H1 (cell line): Measurements from ENCODE around the gene SPIRE1. TPM values are rescaled to one million over a fixed set of nuclear protein-coding genes. Genes with fewer than 3 reads are reported as not detected.

Experiments
- CTCF ChIA-PET: fragments of 300-600 bp; sonication (Branson Sonifier 250); formaldehyde crosslinking; loops from one replicate; lab custom pipeline; 2021; ENCODE audit not compliant: partially characterized antibody; lab: Charles Lee
- POLR2A ChIA-PET: fragments of 300-600 bp; sonication (Branson Sonifier 250); formaldehyde crosslinking; loops from one replicate; lab custom pipeline; 2021; ENCODE audit warnings: inconsistent platforms; ENCODE audit not compliant: partially characterized antibody; lab: Charles Lee
- DNase-seq, 2 experiments: peaks; one replicate each; pipeline versions ENCODE4 v3.0.0 to v3.0.0-alpha.2; 2010 to 2022; ENCODE audit warnings: low spot score in 2 of 2, low read depth in 1 of 2, mixed read lengths in 1 of 2
- FAIRE-seq: peaks from 2 replicates; lab custom pipeline; 2011; peaks lifted over from hg19 to GRCh38; lab: Jason Lieb, UNC
- H2AFZ ChIP-seq: 2 replicates; pipeline ENCODE4 v1.8.1; 2012; ENCODE audit warnings: low read length, inconsistent platforms
- H2AK5ac ChIP-seq: 2 replicates; pipeline ENCODE4 v1.6.1; 2013; ENCODE audit warnings: low read depth, low read length
- H2BK120ac ChIP-seq: replicated peaks from 2 replicates; pipeline ENCODE3; 2013; ENCODE audit warnings: low read depth, low read length, inconsistent platforms
- H2BK12ac ChIP-seq: 2 replicates; pipeline ENCODE4 v1.6.1; 2013; ENCODE audit warnings: low read depth, low read length
- H2BK15ac ChIP-seq: 2 replicates; pipeline ENCODE4 v1.6.1; 2013; ENCODE audit warnings: low read length
- H2BK20ac ChIP-seq: 2 replicates; pipeline ENCODE4 v1.6.1; 2013; ENCODE audit warnings: low read length
- H2BK5ac ChIP-seq: 2 replicates; pipeline ENCODE4 v1.6.1; 2013; ENCODE audit warnings: low read depth, low read length
- H3K14ac ChIP-seq: 2 replicates; pipeline ENCODE4 v1.6.1; 2013; ENCODE audit warnings: inconsistent platforms; ENCODE audit not compliant: insufficient read length
- H3K18ac ChIP-seq: 2 replicates; pipeline ENCODE4 v1.6.1; 2013; ENCODE audit warnings: low read length; ENCODE audit errors: extremely low read depth
- H3K23ac ChIP-seq: 2 replicates; pipeline ENCODE4 v1.6.1; 2013; ENCODE audit warnings: inconsistent platforms; ENCODE audit not compliant: insufficient read length
- H3K23me2 ChIP-seq: 2 replicates; pipeline ENCODE4 v1.6.1; 2013; ENCODE audit warnings: low read depth, low read length
- H3K27ac ChIP-seq: 2 replicates; pipeline ENCODE4 v1.6.1; 2011; ENCODE audit warnings: low read depth, low read length, inconsistent platforms
- H3K27me3 ChIP-seq, 4 experiments: replicated peaks in 1 of 4; 1 replicate in 1 of 4; 2 replicates in 3 of 4; pipeline versions ENCODE4 v1.6.1 to v1.8.1; 2011 to 2013; ENCODE audit warnings: low read length in 3 of 4, mild to moderate bottlenecking in 3 of 4, inconsistent platforms in 2 of 4, mixed read lengths in 2 of 4, moderate library complexity in 1 of 4; ENCODE audit not compliant: control insufficient read depth in 3 of 4, insufficient read depth in 3 of 4; ENCODE audit errors: extremely low read depth in 1 of 4
- H3K36me3 ChIP-seq, 4 experiments: 2 replicates each; pipeline versions ENCODE4 v1.6.1 to v1.8.1; 2011 to 2013; ENCODE audit warnings: mild to moderate bottlenecking in 4 of 4, low read length in 3 of 4, moderate library complexity in 2 of 4, control low read depth in 1 of 4, inconsistent platforms in 1 of 4; ENCODE audit not compliant: insufficient read depth in 4 of 4, control insufficient read depth in 2 of 4
- H3K4ac ChIP-seq: replicated peaks from 2 replicates; pipeline ENCODE3; 2013; ENCODE audit warnings: low read length, low read depth, mixed read lengths, inconsistent platforms; ENCODE audit not compliant: insufficient read length
- H3K4me1 ChIP-seq, 4 experiments: replicated peaks in 1 of 4; 1 replicate in 1 of 4; 2 replicates in 3 of 4; pipeline versions ENCODE4 v1.6.1 to v1.8.1; 2011 to 2013; ENCODE audit warnings: low read length in 3 of 4, inconsistent platforms in 2 of 4, mixed read lengths in 1 of 4; ENCODE audit not compliant: insufficient read depth in 4 of 4, control insufficient read depth in 3 of 4
- H3K4me2 ChIP-seq, 2 experiments: 2 replicates each; pipeline versions ENCODE4 v1.6.1 to v1.8.1; 2011 to 2013; ENCODE audit warnings: low read depth in 2 of 2, low read length in 2 of 2, control low read depth in 1 of 2, inconsistent platforms in 1 of 2, mild to moderate bottlenecking in 1 of 2; ENCODE audit not compliant: insufficient read depth in 1 of 2
- H3K4me3 ChIP-seq, 4 experiments: fragments of 200-600, 300-600 bp in 1 of 4; sonication (generic), shearing (Covaris generic), sonication (Bioruptor Twin) in 1 of 4; 2 replicates each; pipeline versions ENCODE4 v1.5.1 to v1.8.1; 2011 to 2016; ENCODE audit warnings: low read length in 4 of 4, low read depth in 3 of 4, control low read depth in 2 of 4, inconsistent platforms in 2 of 4, mild to moderate bottlenecking in 2 of 4, mixed read lengths in 1 of 4, moderate library complexity in 1 of 4; ENCODE audit not compliant: insufficient read depth in 2 of 4; ENCODE audit errors: extremely low read depth in 1 of 4
- H3K56ac ChIP-seq: replicated peaks from 2 replicates; pipeline ENCODE3; 2013; ENCODE audit warnings: low read depth, mild to moderate bottlenecking, mixed read lengths, low read length, inconsistent platforms; ENCODE audit not compliant: insufficient read length
- H3K79me1 ChIP-seq: 2 replicates; pipeline ENCODE4 v1.6.1; 2013; ENCODE audit warnings: low read depth, low read length, control low read depth
- H3K79me2 ChIP-seq, 2 experiments: 2 replicates each; pipeline versions ENCODE4 v1.6.1 to v1.8.1; 2012 to 2013; ENCODE audit warnings: low read length in 2 of 2, mild to moderate bottlenecking in 2 of 2, inconsistent platforms in 1 of 2; ENCODE audit not compliant: insufficient read depth in 2 of 2, control insufficient read depth in 1 of 2
- H3K9ac ChIP-seq, 4 experiments: replicated peaks in 1 of 4; 1 replicate in 1 of 4; 2 replicates in 3 of 4; pipeline versions ENCODE4 v1.6.1 to v1.8.1; 2011 to 2013; ENCODE audit warnings: low read depth in 3 of 4, low read length in 3 of 4, control low read depth in 2 of 4, mild to moderate bottlenecking in 2 of 4, moderate library complexity in 2 of 4, inconsistent platforms in 1 of 4; ENCODE audit errors: extremely low read depth in 1 of 4
- H3K9me3 ChIP-seq, 2 experiments: 2 replicates each; pipeline versions ENCODE4 v1.6.1 to v1.8.1; 2012 to 2013; ENCODE audit warnings: mild to moderate bottlenecking in 2 of 2, moderate library complexity in 2 of 2, control low read depth in 1 of 2, inconsistent platforms in 1 of 2, low read depth in 1 of 2, low read length in 1 of 2, mixed read lengths in 1 of 2; ENCODE audit not compliant: insufficient read depth in 2 of 2
- H4K20me1 ChIP-seq, 2 experiments: replicated peaks in 1 of 2; 2 replicates each; pipeline versions ENCODE3 to v1.8.1; 2011 to 2013; ENCODE audit warnings: inconsistent platforms in 2 of 2, low read length in 2 of 2, mild to moderate bottlenecking in 1 of 2; ENCODE audit not compliant: insufficient read depth in 2 of 2, control insufficient read depth in 1 of 2
- H4K5ac ChIP-seq: 2 replicates; pipeline ENCODE4 v1.6.1; 2013; ENCODE audit warnings: low read length, low read depth, mixed read lengths, inconsistent platforms; ENCODE audit not compliant: insufficient read length
- H4K8ac ChIP-seq: 2 replicates; pipeline ENCODE4 v1.8.0; 2013; ENCODE audit warnings: mild to moderate bottlenecking, moderate library complexity, low read length, inconsistent platforms; ENCODE audit not compliant: insufficient read depth; ENCODE audit errors: extremely low read depth
- H4K91ac ChIP-seq: replicated peaks from 2 replicates; pipeline ENCODE3; 2013; ENCODE audit warnings: low read length, mixed read lengths, inconsistent platforms; ENCODE audit not compliant: insufficient read length
- CHD1 ChIP-seq: IDR thresholded peaks from 2 replicates; pipeline ENCODE4 v1.6.1; 2012; ENCODE audit warnings: low read depth, low read length, improper control_type of control experiment
- E2F6 ChIP-seq: IDR thresholded peaks from 2 replicates; pipeline ENCODE4 v1.6.1; 2012; ENCODE audit warnings: inconsistent platforms
- GABPA ChIP-seq: IDR thresholded peaks from 2 replicates; pipeline ENCODE4 v1.6.1; 2011; ENCODE audit warnings: mild to moderate bottlenecking, low read length, moderate library complexity, borderline replicate concordance; ENCODE audit not compliant: insufficient read depth
- HDAC6 ChIP-seq: IDR thresholded peaks from one replicate; pipeline ENCODE4 v1.7.1; 2012; ENCODE audit warnings: low read depth, mild to moderate bottlenecking, inconsistent platforms, low read length, moderate library complexity
- PHF8 ChIP-seq: fragments of 200-600 bp; sonication (generic); conservative IDR thresholded peaks from 2 replicates; pipeline ENCODE4 v1.7.1; 2012; ENCODE audit warnings: low read depth, mild to moderate bottlenecking, inconsistent platforms, low read length, moderate library complexity
- RBBP5 ChIP-seq: IDR thresholded peaks from 2 replicates; pipeline ENCODE4 v1.7.1; 2012; ENCODE audit warnings: low read depth, mild to moderate bottlenecking, inconsistent platforms, low read length, moderate library complexity, borderline replicate concordance
- SIX5 ChIP-seq: IDR thresholded peaks from 2 replicates; pipeline ENCODE4 v1.6.1; 2011; ENCODE audit warnings: mild to moderate bottlenecking, low read depth, low read length
- TCF12 ChIP-seq: IDR thresholded peaks from 2 replicates; pipeline ENCODE4 v1.6.1; 2011; ENCODE audit warnings: low read depth, mild to moderate bottlenecking, low read length
- USF2 ChIP-seq: IDR thresholded peaks from 2 replicates; pipeline ENCODE4 v1.6.1; 2011; ENCODE audit warnings: low read length, improper control_type of control experiment
- WGBS, 2 experiments: shearing (Covaris generic) in 1 of 2; methylation state at CpG; one replicate each; pipeline versions ENCODE4 v1.1.6 to v1.1.7; 2013 to 2015; ENCODE audit warnings: low lambda C conversion rate in 2 of 2, mixed read lengths in 2 of 2, inconsistent platforms in 1 of 2, low coverage in 1 of 2, missing lambda C conversion rate in 1 of 2; ENCODE audit not compliant: insufficient replicate concordance in 2 of 2, insufficient coverage in 1 of 2, insufficient read length in 1 of 2; ENCODE audit errors: extremely low coverage in 1 of 2, missing lambda C conversion rate in 1 of 2; 5-methylcytosine and 5-hydroxymethylcytosine counted together
- polyA plus RNA-seq, 7 experiments: library from polyadenylated mRNA; depleted of rRNA in 3 of 7; stranded (reverse) in 5 of 7; unstranded in 2 of 7; fragments of >200 nt in 5 of 7; fragments of 200-250 nt in 2 of 7; gene quantifications; 1 replicate in 5 of 7; 2 replicates in 1 of 7; 4 replicates in 1 of 7; pipeline versions ENCODE4 v1.2.1 to v1.2.3, GENCODE V29; 2011 to 2013; ENCODE audit warnings: missing spikeins in 2 of 7, mixed read lengths in 2 of 7
- total RNA-seq: library from RNA; stranded (reverse); fragmentation: NEBNext Ultra II Directional; extraction: Animal tissue kit (Norgen Biotek cat#: 25700); gene quantifications from 2 replicates; pipeline ENCODE4 v1.2.1, GENCODE V29; 2021

Gene SPIRE1
- total and polyA plus RNA-seq, 2 of the 8 experiments (the other 6 are each of a cell fraction or from before 2014, with no cell fraction given): 6.0 to 21.5 TPM

GRCh38 chr18:12424252-12424651 is 233.7 kb downstream of the SPIRE1 start:
- Histone ChIP-seq H3K18ac (no peak overlapping the region), H4K20me1 (peaks cover 2 to 3% of the 10 kb centered on the region in 2 experiments), H3K14ac (no peak overlapping the region), H2BK5ac (no peak overlapping the region), H3K23me2 (peaks cover 5% of the 10 kb centered on the region; the same call in 1 of the 2 replicates), H4K91ac (no peak overlapping the region), H3K4me1 (peaks cover 0 to 12% (median 6%) of the 10 kb centered on the region in 4 experiments; a peak in 6 of 7 replicates), H3K36me3 (peaks cover 0 to 20% (median 16%) of the 10 kb centered on the region in 4 experiments; a peak in 7 of 8 replicates), H3K79me1 (no peaks in the 10 kb centered on the region), H2BK15ac (no peak overlapping the region), H3K27ac (no peak overlapping the region), H4K5ac (no peak overlapping the region), H3K4me2 (no peak overlapping the region), H3K79me2 (no peaks in the 10 kb centered on the region), H3K9ac (no peak overlapping the region), H2AFZ (no peak overlapping the region), H2AK5ac (no peak overlapping the region), H2BK12ac (no peak overlapping the region), H3K4me3 (no peak overlapping the region), H2BK120ac (no peak overlapping the region), H3K56ac (no peak overlapping the region), H3K9me3 (peaks cover 15 to 19% of the 10 kb centered on the region in 2 experiments), H3K4ac (no peak overlapping the region), H3K27me3 (no peaks in the 10 kb centered on the region), H2BK20ac (no peak overlapping the region), H4K8ac (no peak overlapping the region), H3K23ac (no peak overlapping the region)
- DNase-seq (no peak), FAIRE-seq (no peak)
- ChIA-PET POLR2A (interaction anchor here (0.6 to 2.4 kb wide), 5 partner anchors 11 to 123 kb away, joined by 3 to 10 read pairs (median 3); no protein-coding TSS in a partner anchor), CTCF (interaction anchor here (0.6 to 5.5 kb wide), 8 partner anchors 10 to 115 kb away, joined by 3 to 40 read pairs (median 4); no protein-coding TSS in a partner anchor)
- WGBS, 2 experiments: 90% methylated on average over 4 of the region's 4 CpGs; no CpG with 5 or more reads in 1 of the 2 experiments
- no peak for TF ChIP-seq GABPA
- no peak for TF ChIP-seq RBBP5
- TF ChIP-seq USF2: no peak
- no peak for TF ChIP-seq SIX5
- TF ChIP-seq TCF12: no peak
- no peak for TF ChIP-seq CHD1
- TF ChIP-seq HDAC6: no peak
- TF ChIP-seq PHF8: no peak
- TF ChIP-seq E2F6: no peak
